H1 (cell line): Measurements from ENCODE around the gene DIPK1A. TPM values are rescaled to one million over a fixed set of nuclear protein-coding genes. Genes with fewer than 3 reads are reported as not detected.

Experiments
- CTCF ChIA-PET: fragments of 300-600 bp; sonication (Branson Sonifier 250); formaldehyde crosslinking; loops from one replicate; lab custom pipeline; 2021; ENCODE audit not compliant: partially characterized antibody; lab: Charles Lee
- POLR2A ChIA-PET: fragments of 300-600 bp; sonication (Branson Sonifier 250); formaldehyde crosslinking; loops from one replicate; lab custom pipeline; 2021; ENCODE audit warnings: inconsistent platforms; ENCODE audit not compliant: partially characterized antibody; lab: Charles Lee
- DNase-seq, 2 experiments: peaks; one replicate each; pipeline versions ENCODE4 v3.0.0 to v3.0.0-alpha.2; 2010 to 2022; ENCODE audit warnings: low spot score in 2 of 2, low read depth in 1 of 2, mixed read lengths in 1 of 2
- FAIRE-seq: peaks from 2 replicates; lab custom pipeline; 2011; peaks lifted over from hg19 to GRCh38; lab: Jason Lieb, UNC
- H2AFZ ChIP-seq: 2 replicates; pipeline ENCODE4 v1.8.1; 2012; ENCODE audit warnings: low read length, inconsistent platforms
- H2AK5ac ChIP-seq: 2 replicates; pipeline ENCODE4 v1.6.1; 2013; ENCODE audit warnings: low read depth, low read length
- H2BK120ac ChIP-seq: replicated peaks from 2 replicates; pipeline ENCODE3; 2013; ENCODE audit warnings: low read depth, low read length, inconsistent platforms
- H2BK12ac ChIP-seq: 2 replicates; pipeline ENCODE4 v1.6.1; 2013; ENCODE audit warnings: low read depth, low read length
- H2BK15ac ChIP-seq: 2 replicates; pipeline ENCODE4 v1.6.1; 2013; ENCODE audit warnings: low read length
- H2BK20ac ChIP-seq: 2 replicates; pipeline ENCODE4 v1.6.1; 2013; ENCODE audit warnings: low read length
- H2BK5ac ChIP-seq: 2 replicates; pipeline ENCODE4 v1.6.1; 2013; ENCODE audit warnings: low read depth, low read length
- H3K14ac ChIP-seq: 2 replicates; pipeline ENCODE4 v1.6.1; 2013; ENCODE audit warnings: inconsistent platforms; ENCODE audit not compliant: insufficient read length
- H3K18ac ChIP-seq: 2 replicates; pipeline ENCODE4 v1.6.1; 2013; ENCODE audit warnings: low read length; ENCODE audit errors: extremely low read depth
- H3K23ac ChIP-seq: 2 replicates; pipeline ENCODE4 v1.6.1; 2013; ENCODE audit warnings: inconsistent platforms; ENCODE audit not compliant: insufficient read length
- H3K23me2 ChIP-seq: 2 replicates; pipeline ENCODE4 v1.6.1; 2013; ENCODE audit warnings: low read depth, low read length
- H3K27ac ChIP-seq: 2 replicates; pipeline ENCODE4 v1.6.1; 2011; ENCODE audit warnings: low read depth, low read length, inconsistent platforms
- H3K27me3 ChIP-seq, 4 experiments: replicated peaks in 1 of 4; 1 replicate in 1 of 4; 2 replicates in 3 of 4; pipeline versions ENCODE4 v1.6.1 to v1.8.1; 2011 to 2013; ENCODE audit warnings: low read length in 3 of 4, mild to moderate bottlenecking in 3 of 4, inconsistent platforms in 2 of 4, mixed read lengths in 2 of 4, moderate library complexity in 1 of 4; ENCODE audit not compliant: control insufficient read depth in 3 of 4, insufficient read depth in 3 of 4; ENCODE audit errors: extremely low read depth in 1 of 4
- H3K36me3 ChIP-seq, 4 experiments: 2 replicates each; pipeline versions ENCODE4 v1.6.1 to v1.8.1; 2011 to 2013; ENCODE audit warnings: mild to moderate bottlenecking in 4 of 4, low read length in 3 of 4, moderate library complexity in 2 of 4, control low read depth in 1 of 4, inconsistent platforms in 1 of 4; ENCODE audit not compliant: insufficient read depth in 4 of 4, control insufficient read depth in 2 of 4
- H3K4ac ChIP-seq: replicated peaks from 2 replicates; pipeline ENCODE3; 2013; ENCODE audit warnings: low read length, low read depth, mixed read lengths, inconsistent platforms; ENCODE audit not compliant: insufficient read length
- H3K4me1 ChIP-seq, 4 experiments: replicated peaks in 1 of 4; 1 replicate in 1 of 4; 2 replicates in 3 of 4; pipeline versions ENCODE4 v1.6.1 to v1.8.1; 2011 to 2013; ENCODE audit warnings: low read length in 3 of 4, inconsistent platforms in 2 of 4, mixed read lengths in 1 of 4; ENCODE audit not compliant: insufficient read depth in 4 of 4, control insufficient read depth in 3 of 4
- H3K4me2 ChIP-seq, 2 experiments: 2 replicates each; pipeline versions ENCODE4 v1.6.1 to v1.8.1; 2011 to 2013; ENCODE audit warnings: low read depth in 2 of 2, low read length in 2 of 2, control low read depth in 1 of 2, inconsistent platforms in 1 of 2, mild to moderate bottlenecking in 1 of 2; ENCODE audit not compliant: insufficient read depth in 1 of 2
- H3K4me3 ChIP-seq, 4 experiments: fragments of 200-600, 300-600 bp in 1 of 4; sonication (generic), shearing (Covaris generic), sonication (Bioruptor Twin) in 1 of 4; 2 replicates each; pipeline versions ENCODE4 v1.5.1 to v1.8.1; 2011 to 2016; ENCODE audit warnings: low read length in 4 of 4, low read depth in 3 of 4, control low read depth in 2 of 4, inconsistent platforms in 2 of 4, mild to moderate bottlenecking in 2 of 4, mixed read lengths in 1 of 4, moderate library complexity in 1 of 4; ENCODE audit not compliant: insufficient read depth in 2 of 4; ENCODE audit errors: extremely low read depth in 1 of 4
- H3K56ac ChIP-seq: replicated peaks from 2 replicates; pipeline ENCODE3; 2013; ENCODE audit warnings: low read depth, mild to moderate bottlenecking, mixed read lengths, low read length, inconsistent platforms; ENCODE audit not compliant: insufficient read length
- H3K79me1 ChIP-seq: 2 replicates; pipeline ENCODE4 v1.6.1; 2013; ENCODE audit warnings: low read depth, low read length, control low read depth
- H3K79me2 ChIP-seq, 2 experiments: 2 replicates each; pipeline versions ENCODE4 v1.6.1 to v1.8.1; 2012 to 2013; ENCODE audit warnings: low read length in 2 of 2, mild to moderate bottlenecking in 2 of 2, inconsistent platforms in 1 of 2; ENCODE audit not compliant: insufficient read depth in 2 of 2, control insufficient read depth in 1 of 2
- H3K9ac ChIP-seq, 4 experiments: replicated peaks in 1 of 4; 1 replicate in 1 of 4; 2 replicates in 3 of 4; pipeline versions ENCODE4 v1.6.1 to v1.8.1; 2011 to 2013; ENCODE audit warnings: low read depth in 3 of 4, low read length in 3 of 4, control low read depth in 2 of 4, mild to moderate bottlenecking in 2 of 4, moderate library complexity in 2 of 4, inconsistent platforms in 1 of 4; ENCODE audit errors: extremely low read depth in 1 of 4
- H3K9me3 ChIP-seq, 2 experiments: 2 replicates each; pipeline versions ENCODE4 v1.6.1 to v1.8.1; 2012 to 2013; ENCODE audit warnings: mild to moderate bottlenecking in 2 of 2, moderate library complexity in 2 of 2, control low read depth in 1 of 2, inconsistent platforms in 1 of 2, low read depth in 1 of 2, low read length in 1 of 2, mixed read lengths in 1 of 2; ENCODE audit not compliant: insufficient read depth in 2 of 2
- H4K20me1 ChIP-seq, 2 experiments: replicated peaks in 1 of 2; 2 replicates each; pipeline versions ENCODE3 to v1.8.1; 2011 to 2013; ENCODE audit warnings: inconsistent platforms in 2 of 2, low read length in 2 of 2, mild to moderate bottlenecking in 1 of 2; ENCODE audit not compliant: insufficient read depth in 2 of 2, control insufficient read depth in 1 of 2
- H4K5ac ChIP-seq: 2 replicates; pipeline ENCODE4 v1.6.1; 2013; ENCODE audit warnings: low read length, low read depth, mixed read lengths, inconsistent platforms; ENCODE audit not compliant: insufficient read length
- H4K8ac ChIP-seq: 2 replicates; pipeline ENCODE4 v1.8.0; 2013; ENCODE audit warnings: mild to moderate bottlenecking, moderate library complexity, low read length, inconsistent platforms; ENCODE audit not compliant: insufficient read depth; ENCODE audit errors: extremely low read depth
- H4K91ac ChIP-seq: replicated peaks from 2 replicates; pipeline ENCODE3; 2013; ENCODE audit warnings: low read length, mixed read lengths, inconsistent platforms; ENCODE audit not compliant: insufficient read length
- CREB1 ChIP-seq: IDR thresholded peaks from 2 replicates; pipeline ENCODE4 v1.6.1; 2012; ENCODE audit warnings: inconsistent platforms
- KDM1A ChIP-seq: fragments of 200-600, 300-600 bp; sonication (generic); IDR thresholded peaks from 2 replicates; pipeline ENCODE4 v1.7.1; 2016; ENCODE audit warnings: mild to moderate bottlenecking, low read length, borderline replicate concordance
- SP4 ChIP-seq: IDR thresholded peaks from 2 replicates; pipeline ENCODE4 v1.6.1; 2012; ENCODE audit warnings: low read length, inconsistent platforms
- WGBS, 2 experiments: shearing (Covaris generic) in 1 of 2; methylation state at CpG; one replicate each; pipeline versions ENCODE4 v1.1.6 to v1.1.7; 2013 to 2015; ENCODE audit warnings: low lambda C conversion rate in 2 of 2, mixed read lengths in 2 of 2, inconsistent platforms in 1 of 2, low coverage in 1 of 2, missing lambda C conversion rate in 1 of 2; ENCODE audit not compliant: insufficient replicate concordance in 2 of 2, insufficient coverage in 1 of 2, insufficient read length in 1 of 2; ENCODE audit errors: extremely low coverage in 1 of 2, missing lambda C conversion rate in 1 of 2; 5-methylcytosine and 5-hydroxymethylcytosine counted together
- polyA plus RNA-seq, 7 experiments: library from polyadenylated mRNA; depleted of rRNA in 3 of 7; stranded (reverse) in 5 of 7; unstranded in 2 of 7; fragments of >200 nt in 5 of 7; fragments of 200-250 nt in 2 of 7; gene quantifications; 1 replicate in 5 of 7; 2 replicates in 1 of 7; 4 replicates in 1 of 7; pipeline versions ENCODE4 v1.2.1 to v1.2.3, GENCODE V29; 2011 to 2013; ENCODE audit warnings: missing spikeins in 2 of 7, mixed read lengths in 2 of 7
- total RNA-seq: library from RNA; stranded (reverse); fragmentation: NEBNext Ultra II Directional; extraction: Animal tissue kit (Norgen Biotek cat#: 25700); gene quantifications from 2 replicates; pipeline ENCODE4 v1.2.1, GENCODE V29; 2021

Gene DIPK1A
- total and polyA plus RNA-seq, 2 of the 8 experiments (the other 6 are each of a cell fraction or from before 2014, with no cell fraction given), result 2.5 to 5.0 TPM

DNA sequence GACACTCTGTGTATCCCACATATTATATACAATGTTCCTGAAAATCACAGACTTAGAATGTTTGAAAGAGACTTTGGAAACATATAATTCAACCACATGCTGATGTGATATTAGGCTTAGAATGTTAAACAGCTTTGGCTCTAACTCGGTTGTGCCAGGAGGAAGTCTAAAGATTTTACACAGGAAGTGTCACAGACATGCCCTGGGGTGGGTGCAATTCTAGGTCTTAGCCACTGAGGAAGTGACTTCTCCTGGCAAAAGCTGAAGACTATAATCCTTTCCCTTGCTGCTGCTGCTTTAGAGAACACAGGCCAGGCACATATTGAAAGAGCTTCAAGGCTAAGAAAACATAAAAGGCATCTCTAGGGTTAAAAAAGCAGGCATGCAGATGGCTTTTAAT, 78.4 kb downstream of the DIPK1A start:
- Histone ChIP-seq H2BK12ac (no peak overlapping the region), H3K36me3 (no peaks in the 10 kb centered on the region), H4K20me1 (no peaks in the 10 kb centered on the region), H3K18ac (no peak overlapping the region), H2BK5ac (no peak overlapping the region), H3K9me3 (no peaks in the 10 kb centered on the region), H3K79me2 (no peaks in the 10 kb centered on the region), H3K4me1 (no peaks in the 10 kb centered on the region; a peak in 2 of 7 replicates), H4K91ac (no peak overlapping the region), H2BK15ac (no peak overlapping the region), H3K14ac (no peak overlapping the region), H3K23me2 (no peaks in the 10 kb centered on the region), H3K4me2 (no peak overlapping the region), H3K23ac (no peak overlapping the region), H3K4me3 (no peak overlapping the region), H3K9ac (no peak overlapping the region), H3K27me3 (no peaks in the 10 kb centered on the region), H3K56ac (no peak overlapping the region), H2BK20ac (no peak overlapping the region), H3K79me1 (no peaks in the 10 kb centered on the region), H2AFZ (no peak overlapping the region), H4K5ac (no peak overlapping the region), H2BK120ac (no peak overlapping the region), H3K27ac (no peak overlapping the region), H4K8ac (no peak overlapping the region), H3K4ac (no peak overlapping the region), H2AK5ac (no peak overlapping the region)
- DNase-seq (no peak), FAIRE-seq (no peak)
- CTCF ChIA-PET, result interaction anchor here (0.6 to 3.1 kb wide), 6 partner anchors 12 to 112 kb away, joined by 3 to 21 read pairs (median 4); partner anchors contain the start of gene RPL5
- POLR2A ChIA-PET, result no interaction called here
- WGBS, 2 experiments, result 100% methylated on average over 1 of the region's 1 CpG; no CpG with 5 or more reads in 1 of the 2 experiments
- no peak for TF ChIP-seq SP4
- TF ChIP-seq CREB1, result no peak
- TF ChIP-seq KDM1A, result no peak
